Tibial nerve (tissue), 3 donors: ENCODE data around the gene FBLN1.

Experiments
- CTCF ChIP-seq, 5 experiments: fragments of 200-600 bp in 3 of 5; fragments of 450-650 bp in 2 of 5; sonication (generic) in 3 of 5; IDR thresholded peaks; one replicate each; pipeline ENCODE4 v1.5.1; 2016 to 2019; ENCODE audit warnings: antibody characterized with exemption in 5 of 5, mild to moderate bottlenecking in 3 of 5, moderate library complexity in 2 of 5
- POLR2A ChIP-seq, 2 donors: fragments of 450-650 bp; IDR thresholded peaks; one replicate each; pipeline ENCODE4 v1.6.1; 2017; ENCODE audit warnings: antibody characterized with exemption in 2 of 2, mild to moderate bottlenecking in 2 of 2, moderate library complexity in 2 of 2

GRCh38 chr22:45647532-45648225 lies 145.0 kb downstream of the FBLN1 start:
- TF ChIP-seq CTCF (IDR thresholded peaks at IDR 0.05) (no peak), POLR2A (IDR thresholded peaks at IDR 0.05) (no peak)
